Left forelimb (tissue), 1 donor: ENCODE data around the gene SRP54.
"Not testable (repeated sequence)": the region's sequence is repeated elsewhere in the genome, so short reads cannot be mapped to it uniquely, and the experiment has no call there.

Experiments used
- DNase-seq: peaks from one replicate; pipeline ENCODE4 v3.0.0-alpha.2; 2018; ENCODE audit warnings: low spot score

The SRP54 gene

GRCh38 chr14:35047976-35048513, 65.3 kb downstream of the SRP54 start:
- no peak for DNase-seq

- no peak for DNase-seq
Observed at GRCh38 chr14:35050652-35051051, 67.9 kb downstream of the SRP54 start.

GRCh38 chr14:35051796-35052195, 69.0 kb downstream of the SRP54 start:
- DNase-seq, result no peak

GRCh38 chr14:35052637-35053036, 69.8 kb downstream of the SRP54 start:
- no peak for DNase-seq

GRCh38 chr14:35061113-35061791, 78.5 kb downstream of the SRP54 start:
- not testable (repeated sequence) for DNase-seq

- not testable (repeated sequence) for DNase-seq
Observed at GRCh38 chr14:35065731-35066130, 82.9 kb downstream of the SRP54 start.

GRCh38 chr14:35068238-35069012, 85.6 kb downstream of the SRP54 start:
- DNase-seq, result no peak

- DNase-seq, result no peak
Observed at GRCh38 chr14:35072226-35072625, 89.4 kb downstream of the SRP54 start.

- no peak for DNase-seq
Observed at GRCh38 chr14:35073486-35073885, 90.7 kb downstream of the SRP54 start.

GRCh38 chr14:35078082-35078481, 95.3 kb downstream of the SRP54 start:
- DNase-seq, result no peak
